GM21576 (cell line): ENCODE results near the gene FNIP1.
"Not testable (repeated sequence)": the region's sequence is repeated elsewhere in the genome, so short reads cannot be mapped to it uniquely, and the experiment has no call there.

Source experiments
- ATAC-seq: cut with Tn5 transposase; IDR thresholded peaks from one replicate; pipeline ENCODE4 v1.9.1; 2021; ENCODE audit warnings: mild to moderate bottlenecking, moderate library complexity; ENCODE audit not compliant: unreplicated experiment

FNIP1 gene

GRCh38 chr5:131610198-131611063 is 186.4 kb downstream of the FNIP1 start:
- no peak for ATAC-seq

- ATAC-seq: no peak
Measured at GRCh38 chr5:131609774-131610173, 187.0 kb downstream of the FNIP1 start.

DNA sequence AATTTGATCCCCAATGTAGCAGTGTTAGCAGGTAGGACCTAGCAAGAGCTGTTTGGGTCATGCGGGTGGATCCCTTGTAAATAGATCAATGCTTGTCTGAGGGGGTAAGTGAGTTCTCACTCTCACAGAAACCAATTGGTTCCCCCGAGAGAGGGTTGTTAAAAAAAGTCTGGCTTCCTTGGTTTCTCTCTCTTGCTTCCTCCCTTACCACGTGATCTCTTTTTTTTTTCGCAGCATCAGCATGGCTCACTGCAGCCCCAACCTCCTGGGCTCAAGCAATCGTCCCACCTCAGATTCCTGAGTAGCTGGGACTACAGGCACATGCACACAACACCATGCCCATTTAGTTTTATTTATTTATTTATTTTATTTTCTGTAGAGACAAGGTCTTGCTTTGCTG is 188.2 kb downstream of the FNIP1 start:
- ATAC-seq: no peak

- no peak for ATAC-seq
Measured at GRCh38 chr5:131607903-131608540, 188.8 kb downstream of the FNIP1 start.

DNA sequence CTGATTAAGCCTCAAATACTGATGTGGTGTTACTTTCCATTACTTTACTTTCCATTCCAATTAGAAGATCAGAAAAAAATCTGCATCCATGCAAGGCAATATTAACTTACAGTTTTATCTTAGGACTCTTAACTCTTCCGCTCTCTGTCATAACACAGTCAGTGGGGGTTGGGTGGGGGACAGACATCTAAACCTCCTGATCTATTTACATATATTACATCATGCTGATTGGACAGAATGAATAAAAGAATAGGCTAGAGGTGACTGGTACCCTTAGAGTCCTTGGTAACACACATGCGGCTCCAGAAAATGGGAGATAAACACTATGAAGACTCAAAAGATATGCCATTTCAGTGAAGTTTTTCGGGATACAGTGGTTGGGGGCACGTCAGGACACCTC is 189.4 kb downstream of the FNIP1 start:
- ATAC-seq: no peak

- ATAC-seq: no peak
Measured at GRCh38 chr5:131605086-131605485, 191.7 kb downstream of the FNIP1 start.

DNA sequence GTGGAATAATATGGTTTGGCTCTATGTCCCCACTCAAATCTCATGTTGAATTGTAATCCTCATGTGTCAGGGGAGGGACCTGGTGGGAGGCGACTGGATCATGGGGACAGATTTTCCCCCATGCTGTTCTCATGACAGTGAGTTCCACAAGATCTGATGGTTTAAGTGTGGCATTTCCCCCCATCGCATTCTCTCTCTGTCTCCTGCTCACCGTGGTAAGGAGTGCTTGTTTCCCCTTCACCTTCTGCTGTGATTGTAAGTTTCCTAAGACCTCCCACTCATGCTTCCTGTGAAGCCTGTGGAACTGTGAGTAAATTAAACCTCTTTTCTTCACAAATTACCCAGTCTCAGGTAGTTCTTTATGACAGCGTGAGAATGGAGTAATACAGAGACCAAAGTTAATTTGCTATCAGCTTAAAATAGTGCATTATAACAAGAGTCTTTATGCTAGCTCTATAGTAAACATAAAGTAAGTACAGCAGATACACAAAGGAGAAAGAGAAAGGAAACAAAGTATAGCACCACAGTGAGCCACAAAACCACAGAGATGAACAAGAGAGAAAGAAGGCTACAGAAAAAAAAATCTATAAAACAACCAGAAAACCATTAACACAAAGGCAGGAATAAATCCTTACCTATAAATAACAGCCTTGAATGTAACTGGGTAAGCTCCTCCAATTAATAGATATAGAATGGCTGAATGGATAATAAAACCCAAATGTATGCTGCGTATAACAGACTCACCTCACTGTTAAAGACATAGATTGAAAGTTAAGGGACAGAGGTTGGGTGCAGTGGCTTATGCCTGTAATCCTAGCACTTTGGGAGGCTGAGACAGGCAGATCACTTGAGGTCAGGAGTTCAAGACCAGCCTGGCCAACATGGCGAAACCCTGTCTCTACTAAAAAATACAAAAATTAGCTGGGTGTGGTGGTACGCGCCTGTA is 201.5 kb downstream of the FNIP1 start:
- ATAC-seq: peak; percentile 59

DNA sequence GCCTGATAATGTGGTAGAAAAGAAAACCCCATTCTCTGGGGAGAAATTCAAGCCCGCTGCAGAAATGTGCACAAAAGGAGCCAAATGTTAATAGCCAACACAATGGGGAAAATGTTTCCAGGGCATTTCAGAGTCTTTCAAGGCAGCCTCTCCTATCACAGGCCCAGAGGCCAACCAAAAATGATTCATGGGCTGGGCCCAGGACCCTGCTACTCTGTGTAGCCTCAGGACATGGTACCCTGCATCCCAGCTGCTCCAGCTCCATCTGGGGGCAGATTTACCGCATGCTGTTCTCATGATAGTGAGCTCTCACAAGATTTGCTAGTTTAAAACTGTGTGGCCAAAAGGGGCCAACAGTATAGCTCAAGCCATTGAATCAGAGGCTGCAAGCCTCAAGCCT is 202.9 kb downstream of the FNIP1 start:
- no peak for ATAC-seq

DNA sequence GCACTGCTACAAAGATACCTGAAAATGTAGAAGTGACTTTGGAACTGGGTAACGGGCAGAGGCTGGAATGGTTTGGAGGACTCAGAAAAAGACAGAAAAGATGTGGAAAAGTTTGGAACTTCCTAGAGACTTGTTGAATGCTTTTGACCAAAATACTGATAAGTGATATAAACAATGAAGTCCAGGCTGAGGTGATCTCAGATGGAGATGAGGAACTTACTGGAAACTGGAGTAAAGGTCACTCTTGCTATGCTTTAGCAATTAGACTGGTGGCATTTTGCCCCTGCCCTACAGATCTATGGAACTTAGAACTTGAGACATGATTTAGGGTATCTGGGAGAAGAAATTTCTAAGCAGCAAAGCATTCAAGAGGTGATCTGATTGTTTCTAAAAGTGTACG is 203.4 kb downstream of the FNIP1 start:
- not testable (repeated sequence) for ATAC-seq
